Tibial nerve (tissue), 4 donors: ENCODE results near the gene ADGRG2.

ENCODE experiments used
- EP300 ChIP-seq, 2 donors: sonication (generic); formaldehyde crosslinking; IDR thresholded peaks; one replicate each; pipeline ENCODE4 v1.6.1; 2017; ENCODE audit warnings: antibody characterized with exemption in 2 of 2, mild to moderate bottlenecking in 1 of 2
- POLR2A ChIP-seq, 2 donors: fragments of 450-650 bp; IDR thresholded peaks; one replicate each; pipeline ENCODE4 v1.6.1; 2017; ENCODE audit warnings: antibody characterized with exemption in 2 of 2, mild to moderate bottlenecking in 2 of 2, moderate library complexity in 2 of 2
- TF ChIP-seq, protein P1 (sequence below), 5 experiments: fragments of 200-600 bp in 3 of 5; fragments of 450-650 bp in 2 of 5; sonication (generic) in 3 of 5; IDR thresholded peaks; one replicate each; pipeline ENCODE4 v1.5.1; 2016 to 2019; ENCODE audit warnings: antibody characterized with exemption in 5 of 5, mild to moderate bottlenecking in 3 of 5, moderate library complexity in 2 of 5

DNA sequence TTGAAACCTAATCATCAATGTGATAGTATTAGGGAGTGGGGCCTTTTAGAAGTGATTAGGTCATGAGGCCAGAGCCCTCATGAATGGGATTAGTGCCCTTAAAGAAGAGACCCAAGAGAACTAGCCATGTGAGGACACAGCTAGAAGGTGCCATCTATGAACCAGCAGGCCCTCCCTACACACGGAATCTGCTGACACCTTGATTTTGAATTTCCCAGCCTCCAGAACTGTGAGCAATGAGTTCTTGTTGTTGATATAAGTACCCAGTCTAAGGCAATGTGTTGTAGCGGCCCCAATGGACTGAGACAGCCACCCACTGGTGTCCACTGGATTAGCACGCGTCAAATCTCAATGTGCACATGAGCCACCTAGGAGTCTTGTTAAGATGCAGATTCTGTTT, 8.4 kb upstream of the ADGRG2 start:
- TF ChIP-seq, protein P1, sequence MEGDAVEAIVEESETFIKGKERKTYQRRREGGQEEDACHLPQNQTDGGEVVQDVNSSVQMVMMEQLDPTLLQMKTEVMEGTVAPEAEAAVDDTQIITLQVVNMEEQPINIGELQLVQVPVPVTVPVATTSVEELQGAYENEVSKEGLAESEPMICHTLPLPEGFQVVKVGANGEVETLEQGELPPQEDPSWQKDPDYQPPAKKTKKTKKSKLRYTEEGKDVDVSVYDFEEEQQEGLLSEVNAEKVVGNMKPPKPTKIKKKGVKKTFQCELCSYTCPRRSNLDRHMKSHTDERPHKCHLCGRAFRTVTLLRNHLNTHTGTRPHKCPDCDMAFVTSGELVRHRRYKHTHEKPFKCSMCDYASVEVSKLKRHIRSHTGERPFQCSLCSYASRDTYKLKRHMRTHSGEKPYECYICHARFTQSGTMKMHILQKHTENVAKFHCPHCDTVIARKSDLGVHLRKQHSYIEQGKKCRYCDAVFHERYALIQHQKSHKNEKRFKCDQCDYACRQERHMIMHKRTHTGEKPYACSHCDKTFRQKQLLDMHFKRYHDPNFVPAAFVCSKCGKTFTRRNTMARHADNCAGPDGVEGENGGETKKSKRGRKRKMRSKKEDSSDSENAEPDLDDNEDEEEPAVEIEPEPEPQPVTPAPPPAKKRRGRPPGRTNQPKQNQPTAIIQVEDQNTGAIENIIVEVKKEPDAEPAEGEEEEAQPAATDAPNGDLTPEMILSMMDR (IDR thresholded peaks at IDR 0.05), result no peak
- TF ChIP-seq POLR2A (IDR thresholded peaks at IDR 0.05), result no peak
- no peak for TF ChIP-seq EP300 (IDR thresholded peaks at IDR 0.05)
